Osteocyte (in vitro differentiated cells): Measurements from ENCODE around the gene POPDC3. TPM values are rescaled to one million over a fixed set of nuclear protein-coding genes. Genes with fewer than 3 reads are reported as not detected.

Experiments used
- DNase-seq: peaks from one replicate; pipeline ENCODE4 v3.0.0; 2021; ENCODE audit warnings: mixed read lengths; ENCODE audit not compliant: unreplicated experiment; ENCODE audit errors: extremely low spot score
- H3K27ac Mint-ChIP-seq: one replicate; pipeline ENCODE4 v1.8.0; 2021; ENCODE audit warnings: mild to moderate bottlenecking, mixed read lengths; ENCODE audit not compliant: unreplicated experiment
- H3K27me3 Mint-ChIP-seq: one replicate; pipeline ENCODE4 v1.8.0; 2021; ENCODE audit warnings: mixed read lengths; ENCODE audit not compliant: unreplicated experiment
- H3K36me3 Mint-ChIP-seq: one replicate; pipeline ENCODE4 v1.8.0; 2021; ENCODE audit warnings: mixed read lengths; ENCODE audit not compliant: unreplicated experiment
- H3K4me1 Mint-ChIP-seq: one replicate; pipeline ENCODE4 v1.8.0; 2021; ENCODE audit warnings: mixed read lengths; ENCODE audit not compliant: unreplicated experiment
- H3K4me3 Mint-ChIP-seq: one replicate; pipeline ENCODE4 v1.8.0; 2021; ENCODE audit warnings: mild to moderate bottlenecking, moderate library complexity, mixed read lengths; ENCODE audit not compliant: unreplicated experiment
- H3K9me3 Mint-ChIP-seq: one replicate; pipeline ENCODE4 v1.8.0; 2021; ENCODE audit warnings: mixed read lengths; ENCODE audit not compliant: unreplicated experiment
- CTCF ChIP-seq: fragments of 200-600 bp; sonication (generic); IDR thresholded peaks from 2 replicates; pipeline ENCODE4 v1.5.0; 2021; ENCODE audit warnings: antibody characterized with exemption, mild to moderate bottlenecking, moderate library complexity
- total RNA-seq: library from RNA; stranded (reverse); gene quantifications from 2 replicates; pipeline ENCODE4 v1.2.1, GENCODE V29; 2021

POPDC3 gene
- total RNA-seq, 1 donor from 2014 or later, result 2.1 TPM

GRCh38 chr6:105136431-105137350, 43.1 kb downstream of the POPDC3 start:
- Mint-ChIP-seq H3K27ac (peak overlapping the region; percentile 38), H3K9me3 (no peaks in the 10 kb centered on the region), H3K4me3 (peak overlapping the region; percentile 82), H3K27me3 (no peaks in the 10 kb centered on the region), H3K4me1 (peaks cover 5% of the 10 kb centered on the region), H3K36me3 (no peaks in the 10 kb centered on the region)
- DNase-seq, result peak; percentile 87
- TF ChIP-seq CTCF, result peak; percentile 41

- Mint-ChIP-seq H3K4me1 (peaks cover 5% of the 10 kb centered on the region), H3K36me3 (no peaks in the 10 kb centered on the region), H3K27me3 (no peaks in the 10 kb centered on the region), H3K4me3 (peak overlapping the region; percentile 78), H3K9me3 (no peaks in the 10 kb centered on the region), H3K27ac (peak overlapping the region; percentile 18)
- DNase-seq, result no peak
- TF ChIP-seq CTCF, result no peak
These were observed 43.8 kb downstream of the POPDC3 start for GRCh38 chr6:105135907-105136430.

- no peaks in the 10 kb centered on the region for H3K36me3 Mint-ChIP-seq
- H3K9me3 Mint-ChIP-seq, result no peaks in the 10 kb centered on the region
- peaks cover 5% of the 10 kb centered on the region for H3K4me1 Mint-ChIP-seq
- DNase-seq, result no peak
- peak; percentile 32 for TF ChIP-seq CTCF
- no peak overlapping the region for H3K27ac Mint-ChIP-seq
- H3K27me3 Mint-ChIP-seq, result no peaks in the 10 kb centered on the region
- H3K4me3 Mint-ChIP-seq, result no peak overlapping the region
These were observed 44.8 kb downstream of the POPDC3 start for GRCh38 chr6:105135056-105135455.

GRCh38 chr6:105122717-105123116, 57.1 kb downstream of the POPDC3 start:
- H3K9me3 Mint-ChIP-seq, result no peaks in the 10 kb centered on the region
- H3K27ac Mint-ChIP-seq, result no peak overlapping the region
- no peak for TF ChIP-seq CTCF
- peaks cover 20% of the 10 kb centered on the region for H3K36me3 Mint-ChIP-seq
- DNase-seq, result no peak
- no peak overlapping the region for H3K4me3 Mint-ChIP-seq
- no peaks in the 10 kb centered on the region for H3K27me3 Mint-ChIP-seq
- peaks cover 12% of the 10 kb centered on the region for H3K4me1 Mint-ChIP-seq

- no peak for DNase-seq
- no peaks in the 10 kb centered on the region for H3K9me3 Mint-ChIP-seq
- H3K4me1 Mint-ChIP-seq, result peaks cover 12% of the 10 kb centered on the region
These were observed 57.8 kb downstream of the POPDC3 start for GRCh38 chr6:105121981-105122380.

More at GRCh38 chr6:105121981-105122380, 57.8 kb downstream of the POPDC3 start:
- TF ChIP-seq CTCF, result no peak
- Mint-ChIP-seq H3K4me3 (no peak overlapping the region), H3K36me3 (peaks cover 17% of the 10 kb centered on the region), H3K27me3 (no peaks in the 10 kb centered on the region), H3K27ac (no peak overlapping the region)
